ENCODE data around the gene DMXL1. TPM values are rescaled to one million over a fixed set of nuclear protein-coding genes. Genes with fewer than 3 reads are reported as not detected.

DMXL1 gene
- polyA plus RNA-seq, 2 donors: 9.3 to 14.2 TPM

GRCh38 chr5:119078861-119079260, 8.0 kb downstream of the DMXL1 start:
- no peaks in the 10 kb centered on the region for H3K9me3 ChIP-seq (ENCODE audit: control insufficient read depth in 2 of 2, insufficient read depth in 1 of 2, low read depth in 1 of 2, low read length in 1 of 2)
- no peaks in the 10 kb centered on the region for H3K36me3 ChIP-seq (ENCODE audit: control insufficient read depth in 2 of 2, insufficient read depth in 2 of 2, low read length in 1 of 2)
- no peak overlapping the region for H3K4me3 ChIP-seq (ENCODE audit: low read depth in 1 of 2, low read length in 2 of 2)
- peaks cover 0 to 2% of the 10 kb centered on the region in 2 donors for H3K4me1 ChIP-seq (ENCODE audit: control insufficient read depth in 2 of 2, insufficient read depth in 2 of 2, low read length in 1 of 2)
- WGBS, 2 donors: 93 to 94% methylated on average over 1 of the region's 1 CpG
- no peak overlapping the region for H3K27ac ChIP-seq (ENCODE audit: low read depth in 2 of 2, low read length in 1 of 2)
- H3K27me3 ChIP-seq (ENCODE audit: control insufficient read depth in 1 of 2, insufficient read depth in 2 of 2, low read length in 2 of 2): no peaks in the 10 kb centered on the region

- Histone ChIP-seq H3K36me3 (ENCODE audit: control insufficient read depth in 2 of 2, insufficient read depth in 2 of 2, low read length in 1 of 2) (no peaks in the 10 kb centered on the region), H3K27ac (ENCODE audit: low read depth in 2 of 2, low read length in 1 of 2) (no peak overlapping the region), H3K27me3 (ENCODE audit: control insufficient read depth in 1 of 2, insufficient read depth in 2 of 2, low read length in 2 of 2) (no peaks in the 10 kb centered on the region), H3K4me3 (ENCODE audit: low read depth in 1 of 2, low read length in 2 of 2) (no peak overlapping the region), H3K4me1 (ENCODE audit: control insufficient read depth in 2 of 2, insufficient read depth in 2 of 2, low read length in 1 of 2) (peaks cover 0 to 2% of the 10 kb centered on the region in 2 donors), H3K9me3 (ENCODE audit: control insufficient read depth in 2 of 2, insufficient read depth in 1 of 2, low read depth in 1 of 2, low read length in 1 of 2) (no peaks in the 10 kb centered on the region)
- 64 to 70% methylated on average over 3 of the region's 3 CpGs for WGBS, 2 donors
Measured at GRCh38 chr5:119079318-119079921, 8.5 kb downstream of the DMXL1 start.

GRCh38 chr5:119080936-119081335, 10.0 kb downstream of the DMXL1 start:
- no peaks in the 10 kb centered on the region for H3K4me1 ChIP-seq (ENCODE audit: control insufficient read depth in 2 of 2, insufficient read depth in 2 of 2, low read length in 1 of 2)
- H3K27ac ChIP-seq (ENCODE audit: low read depth in 2 of 2, low read length in 1 of 2): no peak overlapping the region
- H3K9me3 ChIP-seq (ENCODE audit: control insufficient read depth in 2 of 2, insufficient read depth in 1 of 2, low read depth in 1 of 2, low read length in 1 of 2): no peaks in the 10 kb centered on the region
- no peak overlapping the region for H3K4me3 ChIP-seq (ENCODE audit: low read depth in 1 of 2, low read length in 2 of 2)
- H3K36me3 ChIP-seq (ENCODE audit: control insufficient read depth in 2 of 2, insufficient read depth in 2 of 2, low read length in 1 of 2): no peaks in the 10 kb centered on the region
- no peaks in the 10 kb centered on the region for H3K27me3 ChIP-seq (ENCODE audit: control insufficient read depth in 1 of 2, insufficient read depth in 2 of 2, low read length in 2 of 2)
- WGBS, 2 donors: 59 to 60% methylated on average over 1 of the region's 1 CpG

- 80 to 84% methylated on average over 3 of the region's 3 CpGs for WGBS, 2 donors
- H3K27me3 ChIP-seq (ENCODE audit: control insufficient read depth in 1 of 2, insufficient read depth in 2 of 2, low read length in 2 of 2): no peaks in the 10 kb centered on the region
- H3K4me1 ChIP-seq (ENCODE audit: control insufficient read depth in 2 of 2, insufficient read depth in 2 of 2, low read length in 1 of 2): no peaks in the 10 kb centered on the region
- no peak overlapping the region for H3K4me3 ChIP-seq (ENCODE audit: low read depth in 1 of 2, low read length in 2 of 2)
- no peaks in the 10 kb centered on the region for H3K9me3 ChIP-seq (ENCODE audit: control insufficient read depth in 2 of 2, insufficient read depth in 1 of 2, low read depth in 1 of 2, low read length in 1 of 2)
- H3K27ac ChIP-seq (ENCODE audit: low read depth in 2 of 2, low read length in 1 of 2): no peak overlapping the region
- no peaks in the 10 kb centered on the region for H3K36me3 ChIP-seq (ENCODE audit: control insufficient read depth in 2 of 2, insufficient read depth in 2 of 2, low read length in 1 of 2)
Measured at GRCh38 chr5:119082691-119083090, 11.8 kb downstream of the DMXL1 start.

- Histone ChIP-seq H3K4me1 (ENCODE audit: control insufficient read depth in 2 of 2, insufficient read depth in 2 of 2, low read length in 1 of 2) (no peaks in the 10 kb centered on the region), H3K36me3 (ENCODE audit: control insufficient read depth in 2 of 2, insufficient read depth in 2 of 2, low read length in 1 of 2) (no peaks in the 10 kb centered on the region), H3K9me3 (ENCODE audit: control insufficient read depth in 2 of 2, insufficient read depth in 1 of 2, low read depth in 1 of 2, low read length in 1 of 2) (no peaks in the 10 kb centered on the region), H3K4me3 (ENCODE audit: low read depth in 1 of 2, low read length in 2 of 2) (no peak overlapping the region), H3K27me3 (ENCODE audit: control insufficient read depth in 1 of 2, insufficient read depth in 2 of 2, low read length in 2 of 2) (no peaks in the 10 kb centered on the region), H3K27ac (ENCODE audit: low read depth in 2 of 2, low read length in 1 of 2) (no peak overlapping the region)
- WGBS, 2 donors: 88 to 93% methylated on average over 3 of the region's 3 CpGs
Measured at GRCh38 chr5:119083679-119084078, 12.8 kb downstream of the DMXL1 start.

- WGBS, 2 donors: 72 to 85% methylated on average over 2 of the region's 2 CpGs
Measured at GRCh38 chr5:119088438-119088837, 17.6 kb downstream of the DMXL1 start.

GRCh38 chr5:119095611-119096010, 24.7 kb downstream of the DMXL1 start:
- Histone ChIP-seq H3K4me3 (ENCODE audit: low read depth in 1 of 2, low read length in 2 of 2) (no peak overlapping the region), H3K27me3 (ENCODE audit: control insufficient read depth in 1 of 2, insufficient read depth in 2 of 2, low read length in 2 of 2) (no peaks in the 10 kb centered on the region), H3K36me3 (ENCODE audit: control insufficient read depth in 2 of 2, insufficient read depth in 2 of 2, low read length in 1 of 2) (peaks cover 0 to 3% of the 10 kb centered on the region in 2 donors), H3K27ac (ENCODE audit: low read depth in 2 of 2, low read length in 1 of 2) (no peak overlapping the region), H3K9me3 (ENCODE audit: control insufficient read depth in 2 of 2, insufficient read depth in 1 of 2, low read depth in 1 of 2, low read length in 1 of 2) (no peaks in the 10 kb centered on the region), H3K4me1 (ENCODE audit: control insufficient read depth in 2 of 2, insufficient read depth in 2 of 2, low read length in 1 of 2) (no peaks in the 10 kb centered on the region)

More at GRCh38 chr5:119088438-119088837, 17.6 kb downstream of the DMXL1 start:
- Histone ChIP-seq H3K4me3 (ENCODE audit: low read depth in 1 of 2, low read length in 2 of 2) (no peak overlapping the region), H3K27ac (ENCODE audit: low read depth in 2 of 2, low read length in 1 of 2) (no peak overlapping the region), H3K36me3 (ENCODE audit: control insufficient read depth in 2 of 2, insufficient read depth in 2 of 2, low read length in 1 of 2) (no peaks in the 10 kb centered on the region), H3K27me3 (ENCODE audit: control insufficient read depth in 1 of 2, insufficient read depth in 2 of 2, low read length in 2 of 2) (no peaks in the 10 kb centered on the region), H3K9me3 (ENCODE audit: control insufficient read depth in 2 of 2, insufficient read depth in 1 of 2, low read depth in 1 of 2, low read length in 1 of 2) (no peaks in the 10 kb centered on the region), H3K4me1 (ENCODE audit: control insufficient read depth in 2 of 2, insufficient read depth in 2 of 2, low read length in 1 of 2) (no peaks in the 10 kb centered on the region)

- no peaks in the 10 kb centered on the region for H3K36me3 ChIP-seq (ENCODE audit: control insufficient read depth in 2 of 2, insufficient read depth in 2 of 2, low read length in 1 of 2)
- no peaks in the 10 kb centered on the region for H3K9me3 ChIP-seq (ENCODE audit: control insufficient read depth in 2 of 2, insufficient read depth in 1 of 2, low read depth in 1 of 2, low read length in 1 of 2)
- H3K4me1 ChIP-seq (ENCODE audit: control insufficient read depth in 2 of 2, insufficient read depth in 2 of 2, low read length in 1 of 2): no peaks in the 10 kb centered on the region
- H3K27me3 ChIP-seq (ENCODE audit: control insufficient read depth in 1 of 2, insufficient read depth in 2 of 2, low read length in 2 of 2): no peaks in the 10 kb centered on the region
- no peak overlapping the region for H3K4me3 ChIP-seq (ENCODE audit: low read depth in 1 of 2, low read length in 2 of 2)
- no peak overlapping the region for H3K27ac ChIP-seq (ENCODE audit: low read depth in 2 of 2, low read length in 1 of 2)
Measured at GRCh38 chr5:119105971-119106370, 35.1 kb downstream of the DMXL1 start.

GRCh38 chr5:119112151-119112550, 41.3 kb downstream of the DMXL1 start:
- no peaks in the 10 kb centered on the region for H3K4me1 ChIP-seq (ENCODE audit: control insufficient read depth in 2 of 2, insufficient read depth in 2 of 2, low read length in 1 of 2)
- no peaks in the 10 kb centered on the region for H3K27me3 ChIP-seq (ENCODE audit: control insufficient read depth in 1 of 2, insufficient read depth in 2 of 2, low read length in 2 of 2)
- H3K36me3 ChIP-seq (ENCODE audit: control insufficient read depth in 2 of 2, insufficient read depth in 2 of 2, low read length in 1 of 2): no peaks in the 10 kb centered on the region
- no peak overlapping the region for H3K27ac ChIP-seq (ENCODE audit: low read depth in 2 of 2, low read length in 1 of 2)
- 96 to 98% methylated on average over 5 of the region's 5 CpGs for WGBS, 2 donors
- H3K4me3 ChIP-seq (ENCODE audit: low read depth in 1 of 2, low read length in 2 of 2): no peak overlapping the region
- H3K9me3 ChIP-seq (ENCODE audit: control insufficient read depth in 2 of 2, insufficient read depth in 1 of 2, low read depth in 1 of 2, low read length in 1 of 2): no peaks in the 10 kb centered on the region

GRCh38 chr5:119117237-119117636, 46.4 kb downstream of the DMXL1 start:
- 98 to 99% methylated on average over 2 of the region's 2 CpGs for WGBS, 2 donors
- H3K36me3 ChIP-seq (ENCODE audit: control insufficient read depth in 2 of 2, insufficient read depth in 2 of 2, low read length in 1 of 2): no peaks in the 10 kb centered on the region
- H3K9me3 ChIP-seq (ENCODE audit: control insufficient read depth in 2 of 2, insufficient read depth in 1 of 2, low read depth in 1 of 2, low read length in 1 of 2): no peaks in the 10 kb centered on the region
- no peak overlapping the region for H3K27ac ChIP-seq (ENCODE audit: low read depth in 2 of 2, low read length in 1 of 2)
- no peaks in the 10 kb centered on the region for H3K27me3 ChIP-seq (ENCODE audit: control insufficient read depth in 1 of 2, insufficient read depth in 2 of 2, low read length in 2 of 2)
- H3K4me1 ChIP-seq (ENCODE audit: control insufficient read depth in 2 of 2, insufficient read depth in 2 of 2, low read length in 1 of 2): no peaks in the 10 kb centered on the region
- H3K4me3 ChIP-seq (ENCODE audit: low read depth in 1 of 2, low read length in 2 of 2): no peak overlapping the region

All from esophagus (tissue), 2 donors.